Mesothelial cell of epicardium (in vitro differentiated cells): ENCODE data around the gene TBC1D19. TPM values are rescaled to one million over a fixed set of nuclear protein-coding genes. Genes with fewer than 3 reads are reported as not detected.

Experiments used
- DNase-seq, 2 experiments: peaks; one replicate each; pipeline ENCODE4 v3.0.0; 2021; ENCODE audit warnings: low spot score in 2 of 2; ENCODE audit not compliant: unreplicated experiment in 2 of 2
- H3K27ac Mint-ChIP-seq: 2 replicates; pipeline ENCODE4 v1.8.0; 2021; ENCODE audit warnings: mixed read lengths
- H3K27me3 Mint-ChIP-seq: 2 replicates; pipeline ENCODE4 v1.8.0; 2021; ENCODE audit warnings: low read depth, mixed read lengths
- H3K36me3 Mint-ChIP-seq: 2 replicates; pipeline ENCODE4 v1.8.0; 2021; ENCODE audit warnings: mixed read lengths
- H3K4me1 Mint-ChIP-seq: 2 replicates; pipeline ENCODE4 v1.8.0; 2021; ENCODE audit warnings: mixed read lengths
- H3K4me3 Mint-ChIP-seq: 2 replicates; pipeline ENCODE4 v1.8.0; 2021; ENCODE audit warnings: mild to moderate bottlenecking, moderate library complexity, mixed read lengths
- H3K9me3 Mint-ChIP-seq: 2 replicates; pipeline ENCODE4 v1.8.0; 2021; ENCODE audit warnings: mixed read lengths
- CTCF ChIP-seq: fragments of 200-600 bp; sonication (generic); IDR thresholded peaks from one replicate; pipeline ENCODE4 v1.5.0; 2021; ENCODE audit warnings: antibody characterized with exemption; ENCODE audit not compliant: unreplicated experiment
- total RNA-seq: library from RNA; stranded (reverse); gene quantifications from 3 replicates; pipeline ENCODE4 v1.2.1, GENCODE V29; 2021

TBC1D19 gene
- total RNA-seq, 1 donor from 2014 or later: 15.7 TPM

- H3K27ac Mint-ChIP-seq: no peak overlapping the region
- no peak for DNase-seq
- H3K27me3 Mint-ChIP-seq: no peaks in the 10 kb centered on the region
- no peak for TF ChIP-seq CTCF
- H3K9me3 Mint-ChIP-seq: peaks cover 9% of the 10 kb centered on the region
- peaks cover 18% of the 10 kb centered on the region for H3K4me1 Mint-ChIP-seq
- no peak overlapping the region for H3K4me3 Mint-ChIP-seq
- H3K36me3 Mint-ChIP-seq: no peaks in the 10 kb centered on the region
These were observed 205.3 kb downstream of the TBC1D19 start for GRCh38 chr4:26789208-26789607.

- no peak overlapping the region for H3K4me3 Mint-ChIP-seq
- peaks cover 14% of the 10 kb centered on the region for H3K4me1 Mint-ChIP-seq
- no peaks in the 10 kb centered on the region for H3K36me3 Mint-ChIP-seq
- TF ChIP-seq CTCF: no peak
- DNase-seq: no peak
- H3K27me3 Mint-ChIP-seq: no peaks in the 10 kb centered on the region
- H3K27ac Mint-ChIP-seq: no peak overlapping the region
- H3K9me3 Mint-ChIP-seq: peaks cover 9% of the 10 kb centered on the region
These were observed 207.5 kb downstream of the TBC1D19 start for GRCh38 chr4:26791346-26791745.

GRCh38 chr4:26792639-26793038, 208.8 kb downstream of the TBC1D19 start:
- no peak for DNase-seq
- Mint-ChIP-seq H3K4me1 (peaks cover 11% of the 10 kb centered on the region), H3K9me3 (peaks cover 16% of the 10 kb centered on the region), H3K36me3 (no peaks in the 10 kb centered on the region), H3K27me3 (no peaks in the 10 kb centered on the region), H3K27ac (no peak overlapping the region), H3K4me3 (no peak overlapping the region)
- no peak for TF ChIP-seq CTCF

- no peak for TF ChIP-seq CTCF
- Mint-ChIP-seq H3K27me3 (no peaks in the 10 kb centered on the region), H3K36me3 (peaks cover 3% of the 10 kb centered on the region), H3K4me3 (no peak overlapping the region), H3K9me3 (peaks cover 25% of the 10 kb centered on the region), H3K27ac (no peak overlapping the region), H3K4me1 (peaks cover under 1% of the 10 kb centered on the region)
- no peak for DNase-seq
These were observed 209.9 kb downstream of the TBC1D19 start for GRCh38 chr4:26793735-26794134.

GRCh38 chr4:26796081-26796480, 212.2 kb downstream of the TBC1D19 start:
- Mint-ChIP-seq H3K4me1 (no peaks in the 10 kb centered on the region), H3K27ac (no peak overlapping the region), H3K4me3 (no peak overlapping the region), H3K9me3 (peaks cover 20% of the 10 kb centered on the region), H3K36me3 (peaks cover 3% of the 10 kb centered on the region), H3K27me3 (no peaks in the 10 kb centered on the region)
- no peak for TF ChIP-seq CTCF
- no peak for DNase-seq

- H3K27me3 Mint-ChIP-seq: no peaks in the 10 kb centered on the region
These were observed 218.9 kb downstream of the TBC1D19 start for GRCh38 chr4:26802790-26803189.

More at GRCh38 chr4:26802790-26803189, 218.9 kb downstream of the TBC1D19 start:
- Mint-ChIP-seq H3K27ac (no peak overlapping the region), H3K4me1 (peaks cover 10% of the 10 kb centered on the region), H3K4me3 (no peak overlapping the region), H3K36me3 (peaks cover 3% of the 10 kb centered on the region), H3K9me3 (peaks cover 11% of the 10 kb centered on the region)
- no peak for DNase-seq
- TF ChIP-seq CTCF: no peak
